Measurements from ENCODE around the gene RBM44.
"Not testable (repeated sequence)": the region's sequence is repeated elsewhere in the genome, so short reads cannot be mapped to it uniquely, and the experiment has no call there.

Gene RBM44

GRCh38 chr2:237798236-237799059 is at the start of gene RBM44:
RBM44 (plus strand) TSS chr2:237798779; CDS start chr2:237813610, 14,831 bp downstream.
- TF ChIP-seq, protein P1, sequence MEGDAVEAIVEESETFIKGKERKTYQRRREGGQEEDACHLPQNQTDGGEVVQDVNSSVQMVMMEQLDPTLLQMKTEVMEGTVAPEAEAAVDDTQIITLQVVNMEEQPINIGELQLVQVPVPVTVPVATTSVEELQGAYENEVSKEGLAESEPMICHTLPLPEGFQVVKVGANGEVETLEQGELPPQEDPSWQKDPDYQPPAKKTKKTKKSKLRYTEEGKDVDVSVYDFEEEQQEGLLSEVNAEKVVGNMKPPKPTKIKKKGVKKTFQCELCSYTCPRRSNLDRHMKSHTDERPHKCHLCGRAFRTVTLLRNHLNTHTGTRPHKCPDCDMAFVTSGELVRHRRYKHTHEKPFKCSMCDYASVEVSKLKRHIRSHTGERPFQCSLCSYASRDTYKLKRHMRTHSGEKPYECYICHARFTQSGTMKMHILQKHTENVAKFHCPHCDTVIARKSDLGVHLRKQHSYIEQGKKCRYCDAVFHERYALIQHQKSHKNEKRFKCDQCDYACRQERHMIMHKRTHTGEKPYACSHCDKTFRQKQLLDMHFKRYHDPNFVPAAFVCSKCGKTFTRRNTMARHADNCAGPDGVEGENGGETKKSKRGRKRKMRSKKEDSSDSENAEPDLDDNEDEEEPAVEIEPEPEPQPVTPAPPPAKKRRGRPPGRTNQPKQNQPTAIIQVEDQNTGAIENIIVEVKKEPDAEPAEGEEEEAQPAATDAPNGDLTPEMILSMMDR (IDR thresholded peaks at IDR 0.05; ENCODE audit: borderline replicate concordance, insufficient read depth, low read depth, low read length): no peak
- H3K4me3 ChIP-seq (ENCODE audit: low read depth, low read length): no peak within 1 kb of the TSS

GRCh38 chr2:237749002-237749401 is 49.6 kb upstream of the RBM44 start:
- no peak overlapping the region for H3K4me3 ChIP-seq (ENCODE audit: low read depth, low read length)
- TF ChIP-seq, protein P1 (IDR thresholded peaks at IDR 0.05; ENCODE audit: borderline replicate concordance, insufficient read depth, low read depth, low read length): no peak

GRCh38 chr2:237749961-237750360 is 48.6 kb upstream of the RBM44 start:
- no peak overlapping the region for H3K4me3 ChIP-seq (ENCODE audit: low read depth, low read length)
- TF ChIP-seq, protein P1 (IDR thresholded peaks at IDR 0.05; ENCODE audit: borderline replicate concordance, insufficient read depth, low read depth, low read length): no peak

DNA sequence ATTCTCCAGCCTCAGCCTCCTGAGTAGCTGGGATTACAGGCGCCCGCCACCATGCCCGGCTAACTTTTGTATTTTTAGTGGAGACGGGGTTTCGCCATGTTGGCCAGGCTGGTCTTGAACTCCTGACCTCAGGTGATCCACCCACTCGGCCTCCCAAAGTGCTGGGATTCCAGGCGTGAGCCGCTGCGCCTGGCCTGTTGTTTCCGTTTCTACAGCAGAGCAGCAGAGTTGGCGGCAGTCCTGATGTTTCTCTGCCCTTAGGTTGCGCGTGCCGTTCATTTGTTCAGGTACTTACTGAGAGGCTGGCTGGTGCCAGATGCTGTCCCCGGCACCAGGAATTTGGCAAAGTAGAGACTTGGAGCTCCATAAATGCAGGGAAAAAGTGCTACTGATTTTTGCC is 48.1 kb upstream of the RBM44 start:
- H3K4me3 ChIP-seq (ENCODE audit: low read depth, low read length): not testable (repeated sequence)

GRCh38 chr2:237752761-237753165 is 45.8 kb upstream of the RBM44 start:
- TF ChIP-seq, protein P1 (IDR thresholded peaks at IDR 0.05; ENCODE audit: borderline replicate concordance, insufficient read depth, low read depth, low read length): no peak

GRCh38 chr2:237754182-237754581 is 44.4 kb upstream of the RBM44 start:
- H3K4me3 ChIP-seq (ENCODE audit: low read depth, low read length): no peak overlapping the region
- TF ChIP-seq, protein P1 (IDR thresholded peaks at IDR 0.05; ENCODE audit: borderline replicate concordance, insufficient read depth, low read depth, low read length): no peak

More at GRCh38 chr2:237752761-237753165, 45.8 kb upstream of the RBM44 start:
- H3K4me3 ChIP-seq (ENCODE audit: low read depth, low read length): no peak overlapping the region

GRCh38 chr2:237754626-237755248 is 43.8 kb upstream of the RBM44 start:
- H3K4me3 ChIP-seq (ENCODE audit: low read depth, low read length): no peak overlapping the region
- TF ChIP-seq, protein P1 (IDR thresholded peaks at IDR 0.05; ENCODE audit: borderline replicate concordance, insufficient read depth, low read depth, low read length): no peak

All from GM12875 (cell line).